Left lobe of liver (tissue), 2 donors: ENCODE results near the gene NUDT14. TPM values are rescaled to one million over a fixed set of nuclear protein-coding genes. Genes with fewer than 3 reads are reported as not detected.

ENCODE experiments used
- ATAC-seq: fragments of 200-7000 bp; cut with Tn5 transposase; one replicate; pipeline ENCODE4 v1.9.1; 2020; ENCODE audit warnings: mild to moderate bottlenecking, moderate library complexity
- DNase-seq: peaks from one replicate; pipeline ENCODE4 v3.0.0-alpha.2; 2020; ENCODE audit warnings: low spot score
- total RNA-seq: library from RNA; stranded (reverse); gene quantifications from one replicate; pipeline ENCODE4 v1.2.1, GENCODE V29; 2021
- donor health status: DM: no; HTN: no; CAD: no; lungs with moderate emphysema.
- donor health status: DM: no; HTN: yes; CAD: no.

The NUDT14 gene
- total RNA-seq, 1 donor from 2014 or later: 11.5 TPM

- ATAC-seq (no peak), DNase-seq (no peak)
Measured at GRCh38 chr14:105212541-105213300, 31.6 kb upstream of the NUDT14 start.

- DNase-seq: no peak
- ATAC-seq: no peak
Measured at GRCh38 chr14:105211758-105212089, 30.6 kb upstream of the NUDT14 start.

- ATAC-seq (no peak), DNase-seq (no peak)
Measured at GRCh38 chr14:105211086-105211757, 30.1 kb upstream of the NUDT14 start.

- DNase-seq (no peak), ATAC-seq (no peak)
Measured at GRCh38 chr14:105210266-105211025, 29.3 kb upstream of the NUDT14 start.

GRCh38 chr14:105209646-105210045, 28.5 kb upstream of the NUDT14 start:
- DNase-seq: no peak
- no peak for ATAC-seq

GRCh38 chr14:105209091-105209490, 28.0 kb upstream of the NUDT14 start:
- ATAC-seq (no peak), DNase-seq (no peak)

GRCh38 chr14:105208738-105209075, 27.6 kb upstream of the NUDT14 start:
- ATAC-seq (no peak), DNase-seq (no peak)

GRCh38 chr14:105207996-105208737, 27.1 kb upstream of the NUDT14 start:
- DNase-seq (no peak), ATAC-seq (no peak)

GRCh38 chr14:105207460-105207901, 26.4 kb upstream of the NUDT14 start:
- DNase-seq (no peak), ATAC-seq (no peak)

GRCh38 chr14:105206873-105207272, 25.8 kb upstream of the NUDT14 start:
- ATAC-seq: no peak
- DNase-seq: no peak

- DNase-seq: no peak
- ATAC-seq: peak; percentile 3
Measured at GRCh38 chr14:105205673-105206208, 24.6 kb upstream of the NUDT14 start.

GRCh38 chr14:105204931-105205672, 24.0 kb upstream of the NUDT14 start:
- no peak for DNase-seq
- peak; percentile 2 for ATAC-seq

GRCh38 chr14:105204206-105204930, 23.3 kb upstream of the NUDT14 start:
- DNase-seq: peak; percentile 96
- ATAC-seq: peak; percentile 80

GRCh38 chr14:105203701-105204100, 22.6 kb upstream of the NUDT14 start:
- ATAC-seq: no peak
- DNase-seq: no peak

GRCh38 chr14:105203057-105203531, 22.0 kb upstream of the NUDT14 start:
- DNase-seq (peak; percentile 81), ATAC-seq (peak; percentile 60)

- no peak for DNase-seq
- ATAC-seq: no peak
Measured at GRCh38 chr14:105201925-105202513, 20.9 kb upstream of the NUDT14 start.

- ATAC-seq (no peak), DNase-seq (no peak)
Measured at GRCh38 chr14:105201156-105201924, 20.2 kb upstream of the NUDT14 start.

- no peak for DNase-seq
- no peak for ATAC-seq
Measured at GRCh38 chr14:105200641-105201040, 19.5 kb upstream of the NUDT14 start.
